ENCODE results near the gene ARHGAP24.

Gene ARHGAP24

GRCh38 chr4:85591406-85592098, 116.6 kb downstream of the ARHGAP24 start:
- DNase-seq = peak; percentile 33

- no peak for DNase-seq
These were observed 120.3 kb downstream of the ARHGAP24 start for GRCh38 chr4:85595098-85595775.

- no peak for DNase-seq
These were observed 121.0 kb downstream of the ARHGAP24 start for GRCh38 chr4:85595796-85596559.

- no peak for DNase-seq
These were observed 124.0 kb downstream of the ARHGAP24 start for GRCh38 chr4:85598936-85599335.

GRCh38 chr4:85600501-85600900, 125.6 kb downstream of the ARHGAP24 start:
- peak; percentile 34 for DNase-seq

- peak; percentile 36 for DNase-seq
These were observed 128.7 kb downstream of the ARHGAP24 start for GRCh38 chr4:85603437-85604336.

- DNase-seq = no peak
These were observed 131.6 kb downstream of the ARHGAP24 start for GRCh38 chr4:85606505-85606904.

- no peak for DNase-seq
These were observed 132.7 kb downstream of the ARHGAP24 start for GRCh38 chr4:85607624-85608023.

GRCh38 chr4:85610450-85610849, 135.5 kb downstream of the ARHGAP24 start:
- DNase-seq = no peak

GRCh38 chr4:85611661-85612060, 136.7 kb downstream of the ARHGAP24 start:
- DNase-seq = no peak

- DNase-seq = no peak
These were observed 139.0 kb downstream of the ARHGAP24 start for GRCh38 chr4:85613901-85614300.

GRCh38 chr4:85615952-85616351, 141.0 kb downstream of the ARHGAP24 start:
- DNase-seq = no peak

- DNase-seq = no peak
These were observed 142.3 kb downstream of the ARHGAP24 start for GRCh38 chr4:85617202-85617601.

- DNase-seq = no peak
These were observed 158.0 kb downstream of the ARHGAP24 start for GRCh38 chr4:85632981-85633380.

GRCh38 chr4:85637778-85638177, 162.8 kb downstream of the ARHGAP24 start:
- peak; percentile 37 for DNase-seq

GRCh38 chr4:85639946-85640345, 165.0 kb downstream of the ARHGAP24 start:
- DNase-seq = no peak

GRCh38 chr4:85642356-85643100, 167.6 kb downstream of the ARHGAP24 start:
- no peak for DNase-seq

GRCh38 chr4:85644061-85644460, 169.1 kb downstream of the ARHGAP24 start:
- DNase-seq = no peak

GRCh38 chr4:85650908-85651307, 176.0 kb downstream of the ARHGAP24 start:
- no peak for DNase-seq

GRCh38 chr4:85656759-85657505, 182.0 kb downstream of the ARHGAP24 start:
- no peak for DNase-seq

GRCh38 chr4:85658766-85659439, 184.0 kb downstream of the ARHGAP24 start:
- DNase-seq = no peak
